Measurements from ENCODE around the gene CDH23.

CDH23 gene

GRCh38 chr10:71671994-71672946 is 275.6 kb downstream of the CDH23 start:
- no peak for DNase-seq

- DNase-seq: no peak
Observed at GRCh38 chr10:71675295-71675970, 278.7 kb downstream of the CDH23 start.

GRCh38 chr10:71677261-71677660 is 280.5 kb downstream of the CDH23 start:
- DNase-seq: no peak

DNA sequence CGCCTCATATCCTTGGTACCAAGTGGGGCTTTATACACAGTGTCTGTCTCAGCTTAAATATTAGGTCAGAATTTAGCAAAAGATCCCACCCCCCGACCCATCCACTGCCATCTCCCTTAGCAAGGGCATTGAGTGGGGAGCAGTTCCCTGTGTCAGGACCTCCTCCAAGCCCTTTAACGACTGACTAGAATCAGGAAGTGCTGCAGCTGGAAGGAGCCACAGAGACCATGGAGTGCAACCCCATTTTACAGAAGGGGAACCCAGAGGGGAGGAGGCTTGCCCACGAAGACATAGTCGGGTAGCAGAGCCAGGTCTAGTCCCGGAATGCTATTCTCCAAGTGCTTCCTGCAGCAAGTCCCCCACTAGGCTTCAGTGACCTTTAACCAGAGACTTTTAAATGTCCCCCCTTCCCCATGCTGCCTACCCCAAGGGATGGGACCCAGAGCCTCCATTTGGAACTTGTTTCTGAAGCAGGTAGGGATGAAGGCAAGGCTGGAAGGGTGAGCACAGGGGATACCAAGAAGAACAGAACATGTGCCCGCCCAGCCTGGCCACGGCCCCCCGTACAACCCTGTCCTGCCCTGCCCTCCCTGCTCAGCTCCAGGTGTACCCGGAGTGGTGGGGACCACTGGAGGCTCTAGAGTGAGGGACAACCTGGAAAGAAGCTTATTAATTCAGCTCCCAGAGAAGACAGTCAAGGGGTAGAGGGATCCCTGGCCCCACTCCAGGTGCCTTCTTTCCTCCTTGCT is 281.5 kb downstream of the CDH23 start:
- no peak for DNase-seq

DNA sequence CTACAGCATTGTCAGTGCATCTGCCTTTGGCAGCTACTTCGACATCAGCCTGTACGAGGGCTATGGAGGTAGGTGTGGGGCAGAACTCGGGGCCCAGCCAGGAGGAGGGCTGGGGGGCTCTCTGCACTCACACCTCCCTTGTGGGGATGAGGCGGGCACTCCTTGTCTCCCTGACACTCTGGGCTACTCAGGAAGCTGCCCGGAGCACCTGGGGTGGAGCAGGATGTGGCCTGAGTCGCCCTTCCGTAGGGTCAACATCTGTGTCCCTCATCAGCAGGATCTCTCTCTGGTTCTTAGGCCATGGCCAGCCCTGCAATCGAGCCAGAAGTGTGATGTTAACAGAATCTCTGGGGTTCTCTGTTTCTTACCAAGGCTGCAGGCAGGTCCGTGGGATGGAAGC is 282.7 kb downstream of the CDH23 start:
- no peak for DNase-seq

DNA sequence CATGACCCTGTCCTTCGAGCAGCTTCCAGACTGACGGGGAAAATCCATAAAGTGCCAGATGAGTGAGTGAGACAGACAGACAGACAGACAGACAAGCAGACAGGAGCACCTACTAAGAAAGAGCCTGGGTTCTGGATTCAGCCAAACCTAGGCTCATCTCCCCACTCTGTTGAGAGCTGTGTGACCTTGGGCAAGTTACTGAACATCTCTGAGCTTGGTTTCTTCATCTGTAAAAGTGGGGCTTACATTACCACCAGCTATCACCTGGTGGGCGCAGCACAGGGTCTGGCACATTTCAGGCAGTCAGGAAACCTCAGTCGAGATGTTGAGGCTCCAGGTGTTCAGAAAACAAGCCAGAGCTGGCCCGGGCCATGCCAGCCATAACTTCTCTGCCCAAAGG is 285.3 kb downstream of the CDH23 start:
- no peak for DNase-seq

DNA sequence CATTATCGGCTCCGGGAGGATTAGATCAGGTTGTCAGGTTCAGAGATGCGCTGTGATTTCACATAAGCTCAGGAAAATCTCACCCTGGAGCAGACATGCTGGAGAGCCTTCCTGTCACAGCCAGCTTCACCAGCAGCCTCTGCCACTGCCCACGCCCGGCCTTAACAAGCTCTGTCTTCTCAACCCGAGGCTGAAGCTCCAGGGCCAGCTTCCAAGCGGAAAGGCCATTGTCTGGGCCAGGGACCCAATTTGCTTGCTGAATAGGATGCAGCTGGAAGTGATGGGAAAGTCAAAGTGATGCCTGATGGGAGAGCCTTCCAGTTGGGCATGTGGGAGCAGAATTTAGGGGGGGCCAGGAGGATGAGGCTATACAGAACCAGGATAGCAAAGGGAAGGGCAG is 286.6 kb downstream of the CDH23 start:
- no peak for DNase-seq

DNA sequence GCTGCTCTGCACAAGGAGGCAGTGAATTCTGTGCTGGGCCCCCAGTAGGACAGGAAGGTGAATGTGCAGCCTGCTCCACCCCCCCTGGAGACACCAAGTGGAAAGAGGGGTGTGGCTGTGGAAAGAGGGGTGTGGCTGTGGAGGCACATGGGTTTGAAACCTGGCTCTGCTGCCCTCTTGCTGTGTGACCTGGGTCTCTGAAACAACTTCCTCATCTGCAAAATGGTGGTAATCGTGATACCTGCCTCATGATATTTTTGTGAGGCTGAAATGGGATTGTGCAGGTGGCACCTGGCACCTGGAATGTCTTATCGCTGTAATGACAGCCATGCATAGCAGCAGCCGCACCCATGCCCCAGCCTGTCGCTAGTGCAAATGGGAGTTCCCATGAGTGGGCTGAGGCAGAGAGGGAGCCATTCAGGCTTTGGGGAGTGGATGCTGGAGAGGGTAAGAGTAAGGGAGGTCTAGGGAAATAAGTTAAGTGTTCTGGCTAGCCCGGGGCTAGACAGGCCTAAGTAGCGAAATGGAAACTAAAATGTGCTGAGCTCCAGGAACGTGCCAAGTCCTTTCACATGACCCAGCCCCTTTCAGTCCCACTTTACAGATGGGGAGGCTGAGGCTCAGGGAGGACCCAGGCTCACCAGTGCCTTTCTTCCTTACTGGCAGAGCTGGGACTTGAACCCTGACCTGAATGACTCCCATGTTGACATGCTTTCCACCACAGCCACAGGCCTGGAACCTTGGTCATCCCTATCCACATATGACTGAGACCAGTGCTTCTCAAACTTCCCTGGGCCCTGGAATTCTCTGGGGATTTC is 287.8 kb downstream of the CDH23 start:
- peak; percentile 11 to 14 for DNase-seq

GRCh38 chr10:71685554-71686232 is 289.0 kb downstream of the CDH23 start:
- no peak for DNase-seq

GRCh38 chr10:71687077-71687476 is 290.4 kb downstream of the CDH23 start:
- DNase-seq: no peak

GRCh38 chr10:71687480-71687879 is 290.8 kb downstream of the CDH23 start:
- no peak for DNase-seq

GRCh38 chr10:71688256-71688655 is 291.5 kb downstream of the CDH23 start:
- no peak for DNase-seq

GRCh38 chr10:71690094-71690720 is 293.5 kb downstream of the CDH23 start:
- DNase-seq: no peak

DNA sequence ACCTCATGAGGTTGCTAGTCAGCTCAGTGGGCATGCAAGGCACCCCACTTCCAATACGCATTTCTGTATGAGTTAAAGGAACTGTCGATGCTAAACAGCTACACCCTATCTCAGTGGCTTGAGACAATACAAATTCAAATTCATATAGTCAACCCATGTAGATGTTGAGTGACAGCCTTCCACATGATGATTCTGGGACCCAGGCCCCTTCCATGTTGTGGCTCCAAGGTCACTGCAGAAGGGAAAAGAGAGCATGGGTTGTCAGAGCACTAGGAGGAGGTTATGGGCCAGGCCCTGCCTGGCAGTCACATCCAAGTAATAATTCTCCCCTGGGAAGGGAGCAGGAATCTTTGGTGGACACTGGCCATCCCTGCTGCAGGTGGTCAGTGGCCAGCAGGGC is 294.7 kb downstream of the CDH23 start:
- no peak for DNase-seq

DNA sequence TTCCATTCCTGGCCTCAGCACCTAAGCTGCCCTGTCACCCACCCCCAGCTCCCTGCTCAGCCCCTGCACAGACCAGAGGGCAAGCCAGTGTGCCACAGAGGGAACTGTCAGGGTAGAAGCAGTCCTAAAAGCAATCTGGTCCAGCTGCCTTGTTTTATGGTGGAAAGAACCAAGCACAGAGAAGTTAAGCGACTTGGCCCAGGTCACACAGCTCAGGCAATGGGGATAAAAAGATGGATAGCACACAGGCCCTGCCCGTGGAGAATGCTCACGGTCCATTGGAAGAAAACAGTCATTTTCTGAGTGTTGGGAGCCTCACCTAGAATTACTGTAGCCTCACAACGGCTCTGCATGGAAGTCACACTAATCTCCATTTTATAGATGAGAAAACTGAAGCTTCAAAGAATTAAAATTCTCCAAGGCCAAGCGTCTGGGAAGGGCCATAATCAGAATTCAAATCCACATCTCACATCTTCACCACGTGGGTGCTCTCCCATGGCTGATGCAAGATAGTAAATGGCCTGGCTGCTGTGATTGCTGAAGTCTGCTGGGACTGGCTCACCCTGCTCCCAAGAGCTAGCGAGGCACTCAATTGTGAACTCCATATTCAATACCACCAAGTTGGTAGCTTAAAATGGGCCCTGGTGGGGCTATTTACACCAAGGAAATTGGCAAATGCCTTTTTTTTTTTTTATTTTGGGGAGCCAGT is 296.0 kb downstream of the CDH23 start:
- DNase-seq: no peak

- no peak for DNase-seq
Observed at GRCh38 chr10:71693377-71693776, 296.7 kb downstream of the CDH23 start.

DNA sequence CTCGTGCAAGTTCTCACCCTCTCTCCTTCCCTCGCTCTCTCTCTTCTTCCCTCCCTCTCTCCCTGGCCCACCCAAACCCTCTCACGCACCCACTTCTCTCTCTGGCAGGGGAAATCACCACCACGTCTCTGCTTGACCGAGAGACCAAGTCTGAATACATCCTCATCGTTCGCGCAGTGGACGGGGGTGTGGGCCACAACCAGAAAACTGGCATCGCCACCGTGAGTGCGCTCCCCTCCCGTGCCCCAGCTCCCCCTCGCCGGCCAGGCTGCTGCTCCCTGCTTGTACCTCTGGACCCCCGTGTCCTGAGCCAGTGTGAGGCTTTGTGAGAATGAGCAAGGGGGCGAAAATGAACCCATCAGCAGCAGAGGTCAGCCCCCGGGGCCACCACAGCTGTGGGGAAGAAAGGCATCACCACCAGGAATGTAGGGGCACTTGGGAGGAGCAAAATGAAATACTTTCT is 297.4 kb downstream of the CDH23 start:
- DNase-seq: no peak

GRCh38 chr10:71694567-71694968 is 297.8 kb downstream of the CDH23 start:
- DNase-seq: peak; percentile 51 to 73

GRCh38 chr10:71695502-71696476 is 299.1 kb downstream of the CDH23 start:
- DNase-seq: no peak
